CMK (cell line): Measurements from ENCODE around the gene PRSS12.
"Not testable (repeated sequence)": the region's sequence is repeated elsewhere in the genome, so short reads cannot be mapped to it uniquely, and the experiment has no call there.

Experiments used
- DNase-seq: peaks from one replicate; pipeline ENCODE4 v3.0.0-alpha.2; 2010; ENCODE audit warnings: low read depth

PRSS12 gene

GRCh38 chr4:118352843-118353533, at the start of gene PRSS12:
PRSS12 (minus strand) TSS chr4:118353003; CDS start chr4:118352720, 283 bp downstream.
- DNase-seq, result peak; percentile 24

- DNase-seq, result peak; percentile 61
Observed at GRCh38 chr4:118400356-118400755, 47.6 kb upstream of the PRSS12 start.

- peak; percentile 17 for DNase-seq
Observed at GRCh38 chr4:118399883-118400282, 47.1 kb upstream of the PRSS12 start.

GRCh38 chr4:118398226-118399090, 45.7 kb upstream of the PRSS12 start:
- no peak for DNase-seq

GRCh38 chr4:118397623-118397979, 44.8 kb upstream of the PRSS12 start:
- DNase-seq, result no peak

GRCh38 chr4:118396881-118397622, 44.2 kb upstream of the PRSS12 start:
- DNase-seq, result no peak

GRCh38 chr4:118395057-118395644, 42.3 kb upstream of the PRSS12 start:
- no peak for DNase-seq

GRCh38 chr4:118392509-118392908, 39.7 kb upstream of the PRSS12 start:
- not testable (repeated sequence) for DNase-seq

GRCh38 chr4:118390121-118390520, 37.3 kb upstream of the PRSS12 start:
- no peak for DNase-seq

GRCh38 chr4:118389721-118390120, 36.9 kb upstream of the PRSS12 start:
- no peak for DNase-seq

GRCh38 chr4:118388606-118389005, 35.8 kb upstream of the PRSS12 start:
- no peak for DNase-seq

GRCh38 chr4:118381902-118382301, 29.1 kb upstream of the PRSS12 start:
- no peak for DNase-seq

GRCh38 chr4:118373614-118374255, 20.9 kb upstream of the PRSS12 start:
- DNase-seq, result no peak

GRCh38 chr4:118372251-118372650, 19.4 kb upstream of the PRSS12 start:
- DNase-seq, result no peak

- no peak for DNase-seq
Observed at GRCh38 chr4:118369231-118369630, 16.4 kb upstream of the PRSS12 start.

- no peak for DNase-seq
Observed at GRCh38 chr4:118367872-118368271, 15.1 kb upstream of the PRSS12 start.

GRCh38 chr4:118367361-118367760, 14.6 kb upstream of the PRSS12 start:
- DNase-seq, result no peak

- no peak for DNase-seq
Observed at GRCh38 chr4:118363166-118363565, 10.4 kb upstream of the PRSS12 start.

- DNase-seq, result no peak
Observed at GRCh38 chr4:118361192-118361591, 8.4 kb upstream of the PRSS12 start.

- no peak for DNase-seq
Observed at GRCh38 chr4:118360106-118360505, 7.3 kb upstream of the PRSS12 start.

GRCh38 chr4:118357601-118358000, 4.8 kb upstream of the PRSS12 start:
- DNase-seq, result no peak

GRCh38 chr4:118356731-118357130, 3.9 kb upstream of the PRSS12 start:
- DNase-seq, result no peak
